Measurements from ENCODE around the gene TAS1R1.

DNA sequence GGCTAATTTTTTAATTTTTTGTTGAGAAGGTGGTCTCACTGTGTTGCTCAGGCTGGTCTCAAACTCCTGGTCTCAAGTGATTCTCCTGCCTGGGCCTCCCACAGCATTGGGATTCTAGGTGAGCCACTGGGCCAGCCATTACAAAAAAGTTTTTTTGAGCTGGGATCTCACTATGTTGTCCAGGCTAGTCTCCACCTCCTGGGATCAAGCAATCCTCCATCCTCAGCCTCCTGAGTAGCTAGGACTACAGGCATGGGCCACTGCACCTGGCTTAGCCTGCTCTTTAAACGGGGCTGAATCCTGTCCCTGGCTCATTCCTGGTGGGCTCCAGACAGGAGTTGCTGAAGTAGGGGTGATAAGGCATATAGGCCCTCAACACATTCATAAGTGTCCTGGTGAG lies 2.5 kb downstream of the TAS1R1 start:
- TF ChIP-seq EZH2 (IDR thresholded peaks at IDR 0.05): no peak
- TF ChIP-seq POLR2AphosphoS5 (IDR thresholded peaks at IDR 0.05; ENCODE audit: borderline replicate concordance, low read depth, low read length): no peak

Measured in SK-N-MC (cell line).